ENCODE measurements around the gene NEURL1.
"Not testable (repeated sequence)": the region's sequence is repeated elsewhere in the genome, so short reads cannot be mapped to it uniquely, and the experiment has no call there.

Gene NEURL1

GRCh38 chr10:103632247-103632642, 138.7 kb downstream of the NEURL1 start:
- H3K27ac ChIP-seq: no peak overlapping the region
- TF ChIP-seq CTCF (conservative IDR thresholded peaks at IDR 0.05): no peak
- TF ChIP-seq ZFX (IDR thresholded peaks at IDR 0.05): no peak

GRCh38 chr10:103632871-103633270, 139.4 kb downstream of the NEURL1 start:
- not testable (repeated sequence) for H3K27ac ChIP-seq

- H3K27ac ChIP-seq: no peak overlapping the region
- TF ChIP-seq CTCF (conservative IDR thresholded peaks at IDR 0.05) (no peak), ZFX (IDR thresholded peaks at IDR 0.05) (no peak)
These were observed 140.3 kb downstream of the NEURL1 start for GRCh38 chr10:103633846-103634245.

- no peak for TF ChIP-seq ZFX (IDR thresholded peaks at IDR 0.05)
- no peak overlapping the region for H3K27ac ChIP-seq
These were observed 142.1 kb downstream of the NEURL1 start for GRCh38 chr10:103635580-103635979.

- no peak overlapping the region for H3K27ac ChIP-seq
- TF ChIP-seq CTCF (conservative IDR thresholded peaks at IDR 0.05): no peak
- TF ChIP-seq ZFX (IDR thresholded peaks at IDR 0.05): no peak
These were observed 143.0 kb downstream of the NEURL1 start for GRCh38 chr10:103636492-103636891.

GRCh38 chr10:103637011-103637410, 143.5 kb downstream of the NEURL1 start:
- no peak overlapping the region for H3K27ac ChIP-seq
- TF ChIP-seq CTCF (conservative IDR thresholded peaks at IDR 0.05) (no peak), ZFX (IDR thresholded peaks at IDR 0.05) (no peak)

- TF ChIP-seq ZFX (IDR thresholded peaks at IDR 0.05) (no peak), CTCF (conservative IDR thresholded peaks at IDR 0.05) (no peak)
- H3K27ac ChIP-seq: no peak overlapping the region
These were observed 144.5 kb downstream of the NEURL1 start for GRCh38 chr10:103637927-103638557.

GRCh38 chr10:103638948-103639347, 145.4 kb downstream of the NEURL1 start:
- H3K27ac ChIP-seq: no peak overlapping the region
- no peak for TF ChIP-seq CTCF (conservative IDR thresholded peaks at IDR 0.05)
- no peak for TF ChIP-seq ZFX (IDR thresholded peaks at IDR 0.05)

Measured in C4-2B (cell line).